GM12865 (cell line): ENCODE data around the gene LTB4R.

ENCODE experiments used
- DNase-seq: peaks from one replicate; pipeline ENCODE4 v3.0.0; 2010; ENCODE audit warnings: low read depth
- H3K4me3 ChIP-seq: 2 replicates; pipeline ENCODE4 v1.5.1; 2011; ENCODE audit warnings: mild to moderate bottlenecking, low read depth, low read length, control low read depth
- CTCF ChIP-seq: IDR thresholded peaks from 2 replicates; pipeline ENCODE4 v1.5.1; 2011; ENCODE audit warnings: low read length, control low read depth, low read depth, inconsistent platforms; ENCODE audit not compliant: insufficient read depth; ENCODE audit errors: missing control alignments

LTB4R gene

GRCh38 chr14:24337824-24338175 lies 26.5 kb downstream of the LTB4R start:
- no peak for DNase-seq
- H3K4me3 ChIP-seq = no peak overlapping the region
- TF ChIP-seq CTCF = no peak

- DNase-seq = no peak
- no peak for TF ChIP-seq CTCF
- peak overlapping the region; percentile 84 for H3K4me3 ChIP-seq
Observed at GRCh38 chr14:24338843-24339242, 27.5 kb downstream of the LTB4R start.

- DNase-seq = peak; percentile 73
- H3K4me3 ChIP-seq = peak within 1 kb of the TSS; percentile 84
- no peak for TF ChIP-seq CTCF
Observed at GRCh38 chr14:24339284-24340151, 28.2 kb downstream of the LTB4R start, which contains the start of gene RIPK3. Gene RIPK3 (minus strand): TSS chr14:24339991. CDS start chr14:24339826, 165 bp downstream.

- DNase-seq = no peak
- H3K4me3 ChIP-seq = no peak overlapping the region
- no peak for TF ChIP-seq CTCF
Observed at GRCh38 chr14:24340606-24341005, 29.3 kb downstream of the LTB4R start.

- no peak for TF ChIP-seq CTCF
- H3K4me3 ChIP-seq = no peak overlapping the region
- no peak for DNase-seq
Observed at GRCh38 chr14:24342889-24343288, 31.6 kb downstream of the LTB4R start.

GRCh38 chr14:24343795-24344660 lies 32.7 kb downstream of the LTB4R start:
- no peak for TF ChIP-seq CTCF
- DNase-seq = no peak
- H3K4me3 ChIP-seq = no peak overlapping the region
